Body of pancreas (tissue), 4 donors: ENCODE data around the gene CPXM2.

Experiments used
- POLR2A ChIP-seq, 3 donors: fragments of 450-650 bp; IDR thresholded peaks; one replicate each; pipeline ENCODE4 v1.6.1; 2016; ENCODE audit warnings: antibody characterized with exemption in 3 of 3, mild to moderate bottlenecking in 2 of 3
- TF ChIP-seq, protein P1 (sequence below), 7 experiments: fragments of 450-650 bp in 4 of 7; fragments of 200-600 bp in 3 of 7; sonication (generic) in 3 of 7; IDR thresholded peaks; one replicate each; pipeline ENCODE4 v1.5.1; 2016 to 2019; ENCODE audit warnings: antibody characterized with exemption in 7 of 7

DNA sequence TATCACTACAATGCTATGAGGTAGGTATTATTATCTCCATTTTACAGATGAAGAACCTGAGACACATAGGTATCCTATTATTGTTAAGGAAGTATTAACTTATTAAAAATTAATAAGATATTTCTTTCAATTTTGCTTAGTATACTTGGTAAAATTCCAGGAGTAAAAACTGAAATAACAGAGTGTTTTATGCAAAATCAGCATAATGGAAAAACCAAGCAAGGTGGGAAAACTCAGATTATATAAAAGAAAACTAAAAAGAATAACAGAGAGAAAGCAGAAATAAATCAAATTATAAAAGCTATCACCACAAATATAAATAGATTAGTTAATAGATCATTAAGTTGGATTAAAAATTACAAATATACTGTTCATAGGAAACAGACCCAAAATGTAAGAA, 82.0 kb downstream of the CPXM2 start:
- TF ChIP-seq, protein P1, sequence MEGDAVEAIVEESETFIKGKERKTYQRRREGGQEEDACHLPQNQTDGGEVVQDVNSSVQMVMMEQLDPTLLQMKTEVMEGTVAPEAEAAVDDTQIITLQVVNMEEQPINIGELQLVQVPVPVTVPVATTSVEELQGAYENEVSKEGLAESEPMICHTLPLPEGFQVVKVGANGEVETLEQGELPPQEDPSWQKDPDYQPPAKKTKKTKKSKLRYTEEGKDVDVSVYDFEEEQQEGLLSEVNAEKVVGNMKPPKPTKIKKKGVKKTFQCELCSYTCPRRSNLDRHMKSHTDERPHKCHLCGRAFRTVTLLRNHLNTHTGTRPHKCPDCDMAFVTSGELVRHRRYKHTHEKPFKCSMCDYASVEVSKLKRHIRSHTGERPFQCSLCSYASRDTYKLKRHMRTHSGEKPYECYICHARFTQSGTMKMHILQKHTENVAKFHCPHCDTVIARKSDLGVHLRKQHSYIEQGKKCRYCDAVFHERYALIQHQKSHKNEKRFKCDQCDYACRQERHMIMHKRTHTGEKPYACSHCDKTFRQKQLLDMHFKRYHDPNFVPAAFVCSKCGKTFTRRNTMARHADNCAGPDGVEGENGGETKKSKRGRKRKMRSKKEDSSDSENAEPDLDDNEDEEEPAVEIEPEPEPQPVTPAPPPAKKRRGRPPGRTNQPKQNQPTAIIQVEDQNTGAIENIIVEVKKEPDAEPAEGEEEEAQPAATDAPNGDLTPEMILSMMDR (IDR thresholded peaks at IDR 0.05), result no peak
- TF ChIP-seq POLR2A (IDR thresholded peaks at IDR 0.05), result no peak
